GM23338 (cell line): Measurements from ENCODE around the gene OSCAR. TPM values are rescaled to one million over a fixed set of nuclear protein-coding genes. Genes with fewer than 3 reads are reported as not detected.

Source experiments
- ATAC-seq: fragments of 200-7000 bp; cut with Tn5 transposase; 3 replicates; pipeline ENCODE4 v1.9.1; 2020
- DNase-seq: peaks from one replicate; pipeline ENCODE4 v3.0.0-alpha.2; 2015; ENCODE audit warnings: low spot score
- H2AFZ ChIP-seq: fragments of 200-600 bp; sonication (generic); 2 replicates; pipeline ENCODE4 v1.8.0; 2016; ENCODE audit warnings: antibody characterized with exemption, mild to moderate bottlenecking, moderate library complexity
- H3F3A ChIP-seq: fragments of 200-600 bp; sonication (generic); replicated peaks from 2 replicates; pipeline ENCODE4 v1.8.0; 2017; ENCODE audit warnings: antibody characterized with exemption, mixed run types, low read depth
- H3K27ac ChIP-seq: fragments of 200-600 bp; sonication (generic); 2 replicates; pipeline ENCODE4 v1.6.1; 2016; ENCODE audit warnings: low read depth
- H3K27me3 ChIP-seq: fragments of 200-600 bp; sonication (generic); 2 replicates; pipeline ENCODE4 v1.8.0; 2016; ENCODE audit warnings: mild to moderate bottlenecking, mixed run types, moderate library complexity; ENCODE audit not compliant: insufficient read depth
- H3K36me3 ChIP-seq: fragments of 200-600 bp; sonication (generic); 2 replicates; pipeline ENCODE4 v1.8.0; 2016; ENCODE audit warnings: mild to moderate bottlenecking; ENCODE audit not compliant: insufficient read depth
- H3K4me1 ChIP-seq: fragments of 200-600 bp; sonication (generic); 2 replicates; pipeline ENCODE4 v1.8.0; 2016; ENCODE audit warnings: mild to moderate bottlenecking, moderate library complexity; ENCODE audit not compliant: insufficient read depth
- H3K4me2 ChIP-seq: fragments of 200-600 bp; sonication (generic); 2 replicates; pipeline ENCODE4 v1.7.1; 2017; ENCODE audit warnings: mixed run types
- H3K4me3 ChIP-seq: fragments of 200-600 bp; sonication (generic); 2 replicates; pipeline ENCODE4 v1.6.1; 2016; ENCODE audit warnings: mixed run types
- H3K79me2 ChIP-seq: fragments of 200-600 bp; sonication (generic); replicated peaks from 2 replicates; pipeline ENCODE4 v1.8.0; 2017; ENCODE audit warnings: mild to moderate bottlenecking; ENCODE audit not compliant: insufficient read depth
- H3K9me2 ChIP-seq: fragments of 200-600 bp; sonication (generic); 2 replicates; pipeline ENCODE4 v1.8.0; 2017; ENCODE audit not compliant: insufficient read depth
- H4K20me1 ChIP-seq: fragments of 200-600 bp; sonication (generic); replicated peaks from 2 replicates; pipeline ENCODE4 v1.8.0; 2017; ENCODE audit warnings: mild to moderate bottlenecking; ENCODE audit not compliant: insufficient read depth
- H3K27ac Mint-ChIP-seq: 2 replicates; pipeline ENCODE4 v1.8.0; 2020; ENCODE audit warnings: inconsistent platforms, mild to moderate bottlenecking, moderate library complexity, mixed read lengths
- H3K27me3 Mint-ChIP-seq: 3 replicates; pipeline ENCODE4 v1.8.0; 2022; ENCODE audit warnings: low read depth, mild to moderate bottlenecking, moderate library complexity, mixed read lengths, inconsistent platforms; ENCODE audit not compliant: insufficient read depth, poor library complexity
- H3K36me3 Mint-ChIP-seq: 3 replicates; pipeline ENCODE4 v1.8.0; 2021; ENCODE audit warnings: low read depth, mild to moderate bottlenecking, inconsistent platforms, moderate library complexity, mixed read lengths
- H3K4me1 Mint-ChIP-seq: 3 replicates; pipeline ENCODE4 v1.8.0; 2020; ENCODE audit warnings: mild to moderate bottlenecking, inconsistent platforms, mixed read lengths
- H3K4me3 Mint-ChIP-seq: 3 replicates; pipeline ENCODE4 v1.8.0; 2021; ENCODE audit warnings: moderate library complexity, mild to moderate bottlenecking, inconsistent platforms, mixed read lengths
- H3K9me3 Mint-ChIP-seq: 3 replicates; pipeline ENCODE4 v1.8.0; 2020; ENCODE audit warnings: moderate library complexity, mild to moderate bottlenecking, inconsistent platforms, mixed read lengths
- ETS1 ChIP-seq: IDR thresholded peaks from 2 replicates; pipeline ENCODE4 v1.6.1; 2016; ENCODE audit warnings: antibody characterized with exemption
- EZH2phosphoT487 ChIP-seq: fragments of 200-600 bp; sonication (generic); IDR thresholded peaks from one replicate; pipeline ENCODE4 v1.8.1; 2018; ENCODE audit warnings: antibody characterized with exemption; ENCODE audit not compliant: unreplicated experiment
- NANOG ChIP-seq: IDR thresholded peaks from 2 replicates; pipeline ENCODE4 v1.6.1; 2016; ENCODE audit warnings: antibody characterized with exemption, borderline replicate concordance
- REST ChIP-seq: IDR thresholded peaks from one replicate; pipeline ENCODE4 v1.6.1; 2018; ENCODE audit warnings: antibody characterized with exemption; ENCODE audit not compliant: unreplicated experiment
- STAT1 ChIP-seq: IDR thresholded peaks from one replicate; pipeline ENCODE4 v1.6.1; 2016; ENCODE audit warnings: antibody characterized with exemption; ENCODE audit not compliant: unreplicated experiment
- ZNF114 ChIP-seq: fragments of 250-450 bp; sonication (Bioruptor Pico); IDR thresholded peaks from 2 replicates; pipeline ENCODE4 v1.5.0; 2020; ENCODE audit warnings: mild to moderate bottlenecking, moderate library complexity
- ZNF331 ChIP-seq: fragments of 250-450 bp; sonication (Bioruptor Pico); IDR thresholded peaks from 2 replicates; pipeline ENCODE4 v1.5.0; 2020; ENCODE audit warnings: low read depth, mild to moderate bottlenecking, moderate library complexity
- ZNF462 ChIP-seq: fragments of 250-450 bp; sonication (Bioruptor Pico); IDR thresholded peaks from 2 replicates; pipeline ENCODE4 v1.5.0; 2020; ENCODE audit warnings: mild to moderate bottlenecking, moderate library complexity
- polyA plus RNA-seq: library from polyadenylated mRNA; unstranded; fragments of >200 nt; fragmentation: Nextera tagmentation; extraction: Ambion mirVana; gene quantifications from 2 replicates; pipeline ENCODE4 v1.2.1, GENCODE V29; 2016
- total RNA-seq: library from RNA; depleted of rRNA; stranded (reverse); fragments of >200 nt; shearing (Covaris generic); gene quantifications from 2 replicates; pipeline ENCODE4 v1.2.3, GENCODE V29; 2014
- TF ChIP-seq, protein P1 (sequence below), 2 experiments: fragments of 200-600 bp in 1 of 2; sonication (generic) in 1 of 2; conservative IDR thresholded peaks; 2 replicates each; pipeline versions ENCODE4 v1.5.1 to v1.6.1; 2016 to 2017; ENCODE audit warnings: antibody characterized with exemption in 2 of 2, low read depth in 2 of 2, mild to moderate bottlenecking in 2 of 2, moderate library complexity in 1 of 2

OSCAR gene
- total and polyA plus RNA-seq, 2 experiments from 2014 or later: 0.31 to 1.6 TPM

DNA sequence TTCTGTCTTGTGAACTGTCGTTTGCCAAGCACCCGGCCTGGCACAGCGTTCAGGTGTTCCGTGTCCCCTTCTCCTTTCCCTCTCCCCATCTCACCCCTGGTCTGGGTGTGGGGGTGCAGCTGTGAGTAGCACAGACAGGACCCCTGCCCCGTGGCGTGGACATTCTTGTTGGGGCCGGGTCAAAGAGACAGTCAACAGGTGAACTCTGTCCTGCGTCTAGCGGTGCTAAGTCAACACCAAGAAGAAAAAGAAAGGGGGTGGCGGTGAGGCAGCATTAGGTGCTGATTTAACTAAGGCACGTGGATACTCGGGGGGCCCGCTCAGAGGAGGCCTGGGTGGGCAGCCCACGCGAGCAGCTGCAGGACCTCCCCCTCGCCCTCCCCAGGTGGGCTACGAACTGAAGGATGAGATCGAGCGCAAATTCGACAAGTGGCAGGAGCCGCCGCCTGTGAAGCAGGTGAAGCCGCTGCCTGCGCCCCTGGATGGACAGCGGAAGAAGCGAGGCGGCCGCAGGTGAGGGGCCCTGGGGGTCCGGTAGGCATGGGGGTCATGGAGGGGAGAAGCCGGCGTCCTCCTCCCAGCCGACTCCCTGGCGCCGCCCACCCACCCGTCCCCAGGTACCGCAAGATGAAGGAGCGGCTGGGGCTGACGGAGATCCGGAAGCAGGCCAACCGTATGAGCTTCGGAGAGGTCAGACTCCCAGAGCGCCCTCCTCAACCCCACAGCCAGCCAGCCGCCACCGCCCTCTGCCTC is 27.3 kb upstream of the OSCAR start (continued):
- no peak for TF ChIP-seq ZNF462 (CRISPR knock-in tag)
- TF ChIP-seq ZNF331: no peak
- TF ChIP-seq ETS1: no peak
- TF ChIP-seq NANOG: no peak
- no peak for TF ChIP-seq ZNF114

GRCh38 chr19:54125713-54126112 is 25.1 kb upstream of the OSCAR start:
- H3K36me3 Mint-ChIP-seq: peaks cover 62% of the 10 kb centered on the region
- DNase-seq: no peak
- H2AFZ ChIP-seq: no peak overlapping the region
- H3K79me2 ChIP-seq: no peaks in the 10 kb centered on the region
- H4K20me1 ChIP-seq: no peaks in the 10 kb centered on the region; the same call in 1 of the 2 replicates
- H3K27me3 ChIP-seq: no peaks in the 10 kb centered on the region
- no peak overlapping the region for H3K4me3 Mint-ChIP-seq
- no peaks in the 10 kb centered on the region for H3K9me2 ChIP-seq
- no peak overlapping the region for H3K27ac Mint-ChIP-seq
- no peak overlapping the region for H3K4me3 ChIP-seq
- no peak overlapping the region for H3K4me2 ChIP-seq
- 0 out of 2 replicates have a peak, but pooled peaks cover 2% of the 10 kb centered on the region for H3F3A ChIP-seq
- H3K9me3 Mint-ChIP-seq: no peaks in the 10 kb centered on the region
- H3K27me3 Mint-ChIP-seq: peaks cover 15% of the 10 kb centered on the region
- H3K27ac ChIP-seq: no peak overlapping the region
- TF ChIP-seq EZH2phosphoT487: no peak
- no peak for TF ChIP-seq STAT1
- no peak for TF ChIP-seq REST
- no peak for TF ChIP-seq ETS1
- TF ChIP-seq, protein P1, sequence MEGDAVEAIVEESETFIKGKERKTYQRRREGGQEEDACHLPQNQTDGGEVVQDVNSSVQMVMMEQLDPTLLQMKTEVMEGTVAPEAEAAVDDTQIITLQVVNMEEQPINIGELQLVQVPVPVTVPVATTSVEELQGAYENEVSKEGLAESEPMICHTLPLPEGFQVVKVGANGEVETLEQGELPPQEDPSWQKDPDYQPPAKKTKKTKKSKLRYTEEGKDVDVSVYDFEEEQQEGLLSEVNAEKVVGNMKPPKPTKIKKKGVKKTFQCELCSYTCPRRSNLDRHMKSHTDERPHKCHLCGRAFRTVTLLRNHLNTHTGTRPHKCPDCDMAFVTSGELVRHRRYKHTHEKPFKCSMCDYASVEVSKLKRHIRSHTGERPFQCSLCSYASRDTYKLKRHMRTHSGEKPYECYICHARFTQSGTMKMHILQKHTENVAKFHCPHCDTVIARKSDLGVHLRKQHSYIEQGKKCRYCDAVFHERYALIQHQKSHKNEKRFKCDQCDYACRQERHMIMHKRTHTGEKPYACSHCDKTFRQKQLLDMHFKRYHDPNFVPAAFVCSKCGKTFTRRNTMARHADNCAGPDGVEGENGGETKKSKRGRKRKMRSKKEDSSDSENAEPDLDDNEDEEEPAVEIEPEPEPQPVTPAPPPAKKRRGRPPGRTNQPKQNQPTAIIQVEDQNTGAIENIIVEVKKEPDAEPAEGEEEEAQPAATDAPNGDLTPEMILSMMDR (conservative IDR thresholded peaks at IDR 0.05; ENCODE audit: low read depth in 2 of 2): no peak
- H3K4me1 ChIP-seq: no peaks in the 10 kb centered on the region
- H3K36me3 ChIP-seq: peaks cover 7% of the 10 kb centered on the region; the same call in 1 of the 2 replicates
- no peaks in the 10 kb centered on the region for H3K4me1 Mint-ChIP-seq
- ATAC-seq: no peak
